Liver (tissue), 3 donors: ENCODE results near the gene DEAF1.

Experiments used
- CTCF ChIP-seq: fragments of 150-350 bp; IDR thresholded peaks from 2 replicates; pipeline ENCODE4 v1.5.1; 2017; ENCODE audit warnings: improper control_type of control experiment, low read depth, low read length; ENCODE audit not compliant: missing input control
- JUND ChIP-seq, 2 donors: IDR thresholded peaks; 2 replicates each; pipeline ENCODE4 v1.6.1; 2016; ENCODE audit warnings: antibody characterized with exemption in 2 of 2
- YY1 ChIP-seq: IDR thresholded peaks from 2 replicates; pipeline ENCODE4 v1.6.1; 2016; ENCODE audit warnings: antibody characterized with exemption, mild to moderate bottlenecking
- TF ChIP-seq, protein P1 (sequence below): IDR thresholded peaks from 2 replicates; pipeline ENCODE4 v1.6.1; 2016; ENCODE audit warnings: antibody characterized with exemption
- donor health status: healthy.
- donor health status: healthy.

GRCh38 chr11:660281-660680 is 34.7 kb downstream of the DEAF1 start:
- TF ChIP-seq CTCF, result no peak
- no peak for TF ChIP-seq YY1
- no peak for TF ChIP-seq JUND (IDR thresholded peaks at IDR 0.05)
- TF ChIP-seq, protein P1, sequence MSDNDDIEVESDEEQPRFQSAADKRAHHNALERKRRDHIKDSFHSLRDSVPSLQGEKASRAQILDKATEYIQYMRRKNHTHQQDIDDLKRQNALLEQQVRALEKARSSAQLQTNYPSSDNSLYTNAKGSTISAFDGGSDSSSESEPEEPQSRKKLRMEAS, result no peak
